Thoracic aorta (tissue), 2 donors: ENCODE measurements around the gene PCDH1. TPM values are rescaled to one million over a fixed set of nuclear protein-coding genes. Genes with fewer than 3 reads are reported as not detected.

Experiments used
- ATAC-seq: fragments of 150-250 bp; one replicate; pipeline ENCODE4 v1.8.0; 2017; ENCODE audit warnings: low read depth; ENCODE audit not compliant: insufficient number of reproducible peaks, low FRiP score
- DNase-seq: peaks from one replicate; pipeline ENCODE4 v3.0.0-alpha.2; 2020; ENCODE audit warnings: low spot score
- H3K27ac ChIP-seq, 2 donors: fragments of 200-600 bp; sonication (generic); 1 replicate in 1 of 2; 2 replicates in 1 of 2; pipeline ENCODE4 v1.5.1; 2016; ENCODE audit warnings: mild to moderate bottlenecking in 2 of 2, moderate library complexity in 2 of 2
- H3K27me3 ChIP-seq: fragments of 200-600 bp; sonication (generic); replicated peaks from 2 replicates; pipeline ENCODE4 v1.6.0; 2016; ENCODE audit warnings: mild to moderate bottlenecking; ENCODE audit not compliant: insufficient read depth
- H3K36me3 ChIP-seq: fragments of 200-600 bp; sonication (generic); one replicate; pipeline ENCODE4 v1.5.1; 2016
- H3K4me1 ChIP-seq, 2 donors: fragments of 200-600 bp; sonication (generic); 1 replicate in 1 of 2; 2 replicates in 1 of 2; pipeline versions ENCODE4 v1.5.1 to v1.6.0; 2016; ENCODE audit warnings: low read depth in 2 of 2, mild to moderate bottlenecking in 1 of 2; ENCODE audit not compliant: control insufficient read depth in 1 of 2
- H3K4me3 ChIP-seq: fragments of 200-600 bp; sonication (generic); 2 replicates; pipeline ENCODE4 v1.5.1; 2016; ENCODE audit warnings: mild to moderate bottlenecking
- H3K9me3 ChIP-seq: fragments of 200-600 bp; sonication (generic); 2 replicates; pipeline ENCODE4 v1.5.1; 2016
- CTCF ChIP-seq: fragments of 200-600 bp; sonication (generic); IDR thresholded peaks from one replicate; pipeline ENCODE4 v1.5.1; 2019; ENCODE audit warnings: antibody characterized with exemption
- total RNA-seq, 2 donors: library from RNA; depleted of rRNA; stranded (reverse); fragments of >200 nt; gene quantifications; one replicate each; pipeline versions ENCODE4 v1.1.0 to v1.2.3, GENCODE V29; 2016

Gene PCDH1
- total RNA-seq, 2 donors from 2014 or later, result 24.6 to 43.4 TPM

- DNase-seq (no peak), ATAC-seq (no peak)
- Histone ChIP-seq H3K9me3 (no peaks in the 10 kb centered on the region), H3K27ac (no peak overlapping the region), H3K4me1 (peaks cover 5 to 11% of the 10 kb centered on the region in 2 donors), H3K27me3 (no peaks in the 10 kb centered on the region), H3K36me3 (no peaks in the 10 kb centered on the region), H3K4me3 (no peak overlapping the region)
- TF ChIP-seq CTCF, result no peak
Measured at GRCh38 chr5:141919218-141920119, 41.3 kb upstream of the PCDH1 start.

GRCh38 chr5:141917760-141918159 lies 39.5 kb upstream of the PCDH1 start:
- Histone ChIP-seq H3K4me1 (peaks cover 4 to 15% of the 10 kb centered on the region in 2 donors), H3K36me3 (no peaks in the 10 kb centered on the region), H3K27ac (no peak overlapping the region), H3K4me3 (no peak overlapping the region), H3K27me3 (no peaks in the 10 kb centered on the region), H3K9me3 (no peaks in the 10 kb centered on the region)
- DNase-seq (no peak), ATAC-seq (no peak)
- no peak for TF ChIP-seq CTCF

GRCh38 chr5:141916522-141916921 lies 38.3 kb upstream of the PCDH1 start:
- Histone ChIP-seq H3K27ac (no peak overlapping the region), H3K9me3 (no peaks in the 10 kb centered on the region), H3K27me3 (no peaks in the 10 kb centered on the region), H3K4me1 (peaks cover 4 to 13% of the 10 kb centered on the region in 2 donors), H3K36me3 (no peaks in the 10 kb centered on the region), H3K4me3 (no peak overlapping the region)
- no peak for TF ChIP-seq CTCF
- DNase-seq (no peak), ATAC-seq (no peak)

GRCh38 chr5:141915881-141916336 lies 37.7 kb upstream of the PCDH1 start:
- no peak overlapping the region for H3K4me3 ChIP-seq
- no peaks in the 10 kb centered on the region for H3K27me3 ChIP-seq
- H3K27ac ChIP-seq, result no peak overlapping the region
- no peak for DNase-seq
- TF ChIP-seq CTCF, result no peak
- no peaks in the 10 kb centered on the region for H3K36me3 ChIP-seq
- no peaks in the 10 kb centered on the region for H3K9me3 ChIP-seq
- no peak for ATAC-seq
- peaks cover 4 to 13% of the 10 kb centered on the region in 2 donors for H3K4me1 ChIP-seq

- Histone ChIP-seq H3K4me1 (peaks cover 4 to 13% of the 10 kb centered on the region in 2 donors), H3K9me3 (no peaks in the 10 kb centered on the region), H3K4me3 (no peak overlapping the region), H3K36me3 (no peaks in the 10 kb centered on the region), H3K27ac (no peak overlapping the region), H3K27me3 (no peaks in the 10 kb centered on the region)
- DNase-seq (no peak), ATAC-seq (no peak)
- TF ChIP-seq CTCF, result no peak
Measured at GRCh38 chr5:141914797-141915196, 36.6 kb upstream of the PCDH1 start.
